GM19328 (cell line): ENCODE measurements around the gene MOSPD2.

Source experiments
- ATAC-seq: cut with Tn5 transposase; IDR thresholded peaks from one replicate; pipeline ENCODE4 v1.9.1; 2021; ENCODE audit warnings: mild to moderate bottlenecking, moderate library complexity; ENCODE audit not compliant: unreplicated experiment

Gene MOSPD2

DNA sequence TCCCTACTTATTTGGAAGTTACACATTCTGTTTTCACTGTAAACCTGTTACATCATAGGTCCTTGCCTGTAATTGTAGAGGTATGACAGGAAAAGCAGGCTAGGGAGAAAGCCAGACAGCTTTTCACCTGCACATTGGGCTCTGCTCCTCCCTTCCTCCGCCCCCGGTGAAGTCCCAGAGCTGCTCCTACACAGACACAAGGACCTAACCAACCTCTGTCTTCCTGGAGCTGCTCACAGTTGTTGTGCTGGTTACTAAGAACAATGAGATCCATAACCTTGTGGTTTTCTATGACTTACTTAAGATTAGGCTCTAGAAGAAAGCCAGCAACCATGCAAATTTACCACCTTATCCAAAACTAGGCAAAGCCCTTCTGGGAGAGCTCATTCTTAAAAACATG lies 40.0 kb downstream of the MOSPD2 start:
- no peak for ATAC-seq

DNA sequence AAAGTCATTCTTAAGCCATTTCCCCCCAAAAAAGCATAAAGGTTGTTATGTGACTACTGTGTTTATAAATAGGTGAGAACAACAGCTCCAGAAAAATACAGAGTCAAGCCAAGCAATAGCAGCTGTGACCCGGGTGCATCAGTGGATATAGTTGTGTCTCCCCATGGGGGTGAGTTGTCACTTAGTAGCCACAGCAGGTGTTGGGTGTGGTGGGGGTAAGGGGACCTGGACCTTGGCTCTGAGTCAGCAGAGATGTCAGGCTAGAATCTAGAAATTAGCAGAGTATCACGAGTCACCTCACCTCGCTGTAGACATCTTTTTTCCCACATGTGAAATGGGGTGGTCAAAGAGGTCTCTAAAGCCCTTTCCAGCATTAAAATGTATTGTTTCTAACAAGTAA lies 42.4 kb downstream of the MOSPD2 start:
- no peak for ATAC-seq

DNA sequence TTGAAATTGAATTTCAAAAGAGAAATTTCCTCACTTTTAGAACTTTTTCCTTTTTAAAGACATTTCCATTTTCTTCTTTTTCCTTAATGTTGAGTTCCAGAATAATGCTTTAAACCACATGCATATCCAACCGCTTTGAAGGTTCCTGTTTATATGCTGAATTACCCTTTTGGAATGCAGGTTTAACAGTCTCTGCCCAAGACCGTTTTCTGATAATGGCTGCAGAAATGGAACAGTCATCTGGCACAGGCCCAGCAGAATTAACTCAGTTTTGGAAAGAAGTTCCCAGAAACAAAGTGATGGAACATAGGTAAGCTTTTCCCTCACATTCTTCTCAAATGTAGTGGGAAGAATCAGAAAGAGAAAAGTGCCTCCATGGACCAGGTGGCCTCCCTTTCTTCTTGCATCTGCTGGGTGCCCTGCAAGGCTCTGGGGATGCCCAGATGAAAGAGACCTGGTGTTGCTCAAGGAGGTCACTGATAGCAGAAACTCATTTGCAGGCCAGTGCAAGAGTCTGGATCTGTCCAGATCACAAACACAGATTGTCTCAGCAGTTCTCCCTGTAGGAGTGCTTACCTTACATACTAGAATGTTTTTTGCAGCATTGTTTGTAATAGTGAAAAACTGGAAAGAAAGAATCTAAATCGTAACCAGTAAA lies 42.9 kb downstream of the MOSPD2 start:
- ATAC-seq, result no peak

DNA sequence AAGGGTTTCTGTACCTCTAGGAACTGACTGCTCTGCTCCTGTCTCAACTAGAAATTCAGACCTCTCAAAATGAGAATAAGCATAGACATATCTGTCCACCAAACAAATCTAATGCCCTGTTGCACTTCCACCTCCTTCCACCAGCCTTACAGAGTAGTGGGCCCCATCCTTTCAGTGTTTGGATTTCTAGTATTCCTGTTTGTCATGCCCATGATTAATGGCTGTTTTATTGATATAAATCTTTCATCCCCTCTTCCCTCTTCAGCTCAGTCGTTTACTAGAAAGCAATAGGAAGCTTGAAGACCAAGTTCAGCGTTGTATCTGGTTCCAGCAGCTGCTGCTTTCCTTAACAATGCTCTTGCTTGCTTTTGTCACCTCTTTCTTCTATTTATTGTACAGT lies 46.2 kb downstream of the MOSPD2 start:
- ATAC-seq, result no peak

DNA sequence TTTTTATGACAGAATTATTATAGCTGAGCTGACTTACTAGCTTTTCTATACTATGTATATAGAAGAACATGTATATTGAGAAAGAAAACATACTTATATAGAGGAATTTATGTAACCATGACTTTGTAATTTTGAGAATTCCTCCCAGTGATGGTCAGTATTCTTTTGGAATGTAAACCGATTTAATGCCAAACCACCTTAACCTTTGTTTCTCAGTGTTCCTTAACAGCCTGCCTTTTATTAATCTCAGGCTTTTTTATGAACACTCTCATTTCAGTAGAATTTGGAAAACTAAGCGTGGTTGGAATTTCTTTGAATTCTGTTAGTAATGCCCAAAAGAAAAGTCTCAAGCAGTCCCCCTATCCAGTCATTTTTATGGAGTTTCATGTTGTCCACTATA lies 47.0 kb downstream of the MOSPD2 start:
- no peak for ATAC-seq

DNA sequence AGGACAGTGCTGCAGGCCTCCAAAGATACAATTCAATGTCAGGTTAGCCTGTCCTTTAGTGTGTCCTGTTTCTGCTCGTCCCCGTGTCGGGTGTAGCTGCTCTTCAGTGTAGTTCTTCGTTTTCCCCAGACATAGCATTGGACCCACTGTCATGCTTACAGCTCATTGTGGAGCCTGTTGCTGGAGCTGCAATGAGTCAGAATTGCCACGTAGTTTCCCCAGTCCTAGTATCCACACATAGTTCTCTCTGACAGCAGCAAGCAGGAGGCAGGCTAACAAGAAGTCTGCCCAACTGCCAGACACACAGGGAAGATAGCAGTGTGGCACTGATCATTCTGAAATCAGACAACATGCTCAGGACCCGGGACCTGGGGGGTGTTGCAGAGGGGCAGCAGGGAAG lies 49.2 kb downstream of the MOSPD2 start:
- no peak for ATAC-seq

DNA sequence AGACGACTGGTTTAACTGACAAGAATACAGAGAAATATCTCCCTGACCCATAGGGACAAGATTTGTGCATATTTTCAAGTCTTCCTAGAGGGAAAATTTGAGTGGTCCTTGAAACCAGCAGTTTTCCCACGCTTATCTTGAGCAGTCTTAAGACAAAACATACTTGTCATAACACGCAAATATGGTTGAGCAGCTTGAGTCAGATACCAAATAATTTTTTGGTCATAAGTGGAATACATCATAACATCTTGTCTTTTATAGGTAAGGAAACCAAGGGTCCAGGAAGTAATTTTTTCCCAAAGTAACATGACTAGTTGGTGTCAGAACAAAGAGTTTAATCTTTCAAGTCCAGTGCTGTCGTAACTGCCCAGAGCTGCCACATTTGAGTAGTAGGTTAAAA lies 50.5 kb downstream of the MOSPD2 start:
- ATAC-seq, result no peak

DNA sequence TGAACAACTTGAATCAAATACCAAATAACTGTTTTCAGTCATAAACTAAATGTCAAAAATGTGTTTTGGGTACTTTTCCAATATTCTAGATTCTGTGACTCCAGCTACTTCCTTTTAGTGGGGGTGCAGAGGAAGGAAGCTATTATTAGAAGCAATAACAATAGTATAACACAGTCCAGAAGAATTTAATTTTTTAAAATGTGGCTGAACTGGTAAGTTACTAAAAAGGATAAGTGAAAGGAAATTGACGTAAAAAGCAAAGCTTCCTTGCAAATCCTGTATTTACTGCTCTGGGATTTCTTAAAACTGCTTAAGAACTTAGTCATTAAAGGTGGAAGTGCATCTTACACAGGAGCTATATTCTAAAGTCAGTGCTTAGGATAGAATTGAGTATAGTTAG lies 53.2 kb downstream of the MOSPD2 start:
- no peak for ATAC-seq

DNA sequence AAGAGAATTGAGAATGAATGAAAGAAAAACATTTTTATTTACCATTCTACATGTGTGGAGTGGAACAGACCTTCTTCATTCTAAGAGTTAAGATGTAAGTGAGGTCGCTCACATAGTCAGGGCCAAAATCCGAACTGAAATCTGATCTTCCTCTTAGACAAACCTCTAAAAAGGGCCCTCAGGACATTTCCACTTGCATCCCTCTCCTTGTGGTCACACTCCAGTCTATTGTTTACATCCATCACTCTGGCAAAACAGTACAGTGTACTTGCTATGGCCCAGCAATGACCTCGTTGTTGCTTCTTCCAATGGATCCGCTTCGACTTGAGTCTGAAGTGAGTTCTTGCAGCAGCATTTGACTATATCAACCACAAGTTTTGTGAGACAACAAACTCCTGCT lies 54.2 kb downstream of the MOSPD2 start:
- no peak for ATAC-seq

DNA sequence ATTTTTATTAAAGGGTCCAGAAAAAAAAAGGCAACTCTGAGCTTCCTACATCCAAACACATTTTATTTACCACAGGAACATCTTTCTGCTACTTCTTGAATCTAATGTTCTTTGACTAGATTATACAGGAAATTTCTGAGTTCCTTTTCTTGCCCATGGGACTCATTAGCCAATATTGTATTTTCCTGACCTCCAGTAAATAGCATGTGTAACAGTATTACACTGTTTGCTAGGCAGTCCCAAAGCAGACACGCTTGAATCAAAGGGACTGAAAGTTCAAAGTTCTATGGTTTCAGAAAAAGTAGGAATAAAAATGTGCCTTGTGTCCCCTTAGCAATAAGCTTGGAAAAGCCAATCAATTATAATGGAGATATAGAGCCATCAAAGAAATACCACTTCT lies 57.4 kb downstream of the MOSPD2 start:
- ATAC-seq, result no peak

DNA sequence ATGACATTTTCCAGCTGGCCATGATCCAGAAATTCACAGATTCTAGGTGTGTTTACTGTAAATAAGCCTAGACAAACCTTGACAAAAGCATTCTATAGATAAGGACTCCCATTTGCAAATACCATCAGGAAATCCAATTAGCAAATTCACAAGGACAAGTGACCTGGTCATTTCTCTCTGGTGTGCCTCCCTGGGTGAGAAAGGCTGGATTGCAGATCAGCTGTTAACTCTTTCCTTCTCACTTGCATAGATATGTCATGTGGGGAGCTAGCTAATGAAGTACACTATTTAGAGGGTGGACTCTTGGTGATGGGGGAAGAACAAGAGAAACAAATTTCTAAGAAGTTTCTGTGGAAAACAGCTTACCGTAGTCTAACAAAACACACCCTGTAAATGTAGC lies 58.9 kb downstream of the MOSPD2 start:
- ATAC-seq, result no peak

DNA sequence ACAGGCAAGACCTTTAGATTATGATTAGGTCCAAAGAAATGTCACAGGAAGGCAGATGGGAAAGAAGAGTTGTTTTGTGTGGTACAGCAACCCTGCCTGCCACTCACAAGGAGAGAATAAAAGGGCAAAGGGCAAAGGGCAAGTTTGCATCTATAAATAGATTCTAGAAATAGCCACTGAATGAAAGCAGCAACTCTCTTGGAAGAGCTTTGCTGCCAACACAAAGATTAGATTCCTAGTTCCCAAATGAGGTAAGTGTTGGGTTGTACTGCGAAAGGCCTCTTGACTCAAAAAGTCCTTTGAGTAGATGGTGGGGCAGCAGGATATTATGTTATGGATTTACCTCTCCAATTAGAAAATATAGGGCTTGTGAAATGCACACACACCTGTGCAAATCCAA lies 61.2 kb downstream of the MOSPD2 start:
- ATAC-seq, result no peak

DNA sequence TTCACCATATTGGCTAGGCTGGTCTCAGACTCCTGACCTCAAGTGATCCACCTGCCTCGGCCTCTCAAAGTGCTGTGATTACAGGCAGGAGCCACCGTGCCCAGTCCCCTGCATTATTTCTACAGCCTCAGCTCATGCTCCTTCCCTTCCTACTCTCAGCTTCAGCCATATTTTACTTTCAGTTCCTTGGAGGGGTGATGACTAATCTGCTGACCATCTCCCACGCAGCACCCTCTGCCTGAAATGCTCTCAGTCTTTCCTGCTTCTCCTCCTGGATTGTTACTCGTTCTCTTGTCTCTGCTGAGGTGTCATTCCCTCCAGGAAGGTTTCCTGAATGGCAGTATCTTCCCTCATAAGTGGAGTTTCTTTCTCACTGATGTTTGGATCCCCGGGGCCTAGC lies 63.3 kb downstream of the MOSPD2 start:
- ATAC-seq, result no peak

DNA sequence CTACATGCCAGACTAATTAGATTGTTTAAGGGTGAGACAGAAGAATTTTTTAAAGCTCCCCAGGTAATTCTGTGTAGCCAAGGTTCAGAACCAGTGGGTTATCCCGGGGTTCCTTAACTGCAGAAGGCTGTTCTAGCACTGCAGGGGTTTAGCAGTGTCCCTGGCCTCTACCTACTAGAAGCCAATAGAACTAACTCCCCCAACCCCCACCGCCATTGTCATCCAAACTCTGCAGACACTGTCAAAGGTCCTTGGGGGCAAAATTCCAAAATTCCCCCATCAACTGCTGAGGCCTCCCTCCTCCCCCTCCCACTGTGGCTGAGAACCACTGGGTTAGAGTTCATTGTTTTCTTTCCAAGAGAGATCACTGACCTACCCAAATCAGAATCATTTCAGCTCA lies 66.4 kb downstream of the MOSPD2 start:
- ATAC-seq, result no peak

DNA sequence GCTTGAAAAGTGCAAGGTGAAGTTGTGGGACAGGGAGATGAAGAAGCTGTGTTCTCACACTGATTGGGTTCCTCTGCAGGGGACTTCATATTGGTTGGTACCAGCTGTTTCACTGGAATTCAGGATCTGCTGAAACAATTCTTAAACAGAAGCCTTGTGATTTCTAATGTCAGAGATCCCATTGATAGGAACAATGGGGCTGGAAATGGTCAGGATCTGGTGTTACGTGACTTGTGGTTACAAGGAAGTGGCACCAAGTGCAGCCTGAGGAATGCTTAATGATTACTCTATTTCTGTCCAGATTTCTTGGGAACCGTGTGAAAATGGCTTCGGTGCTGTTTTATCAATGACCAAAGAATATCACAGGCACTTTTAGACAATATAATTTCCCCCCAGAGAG lies 68.1 kb downstream of the MOSPD2 start:
- ATAC-seq, result no peak

DNA sequence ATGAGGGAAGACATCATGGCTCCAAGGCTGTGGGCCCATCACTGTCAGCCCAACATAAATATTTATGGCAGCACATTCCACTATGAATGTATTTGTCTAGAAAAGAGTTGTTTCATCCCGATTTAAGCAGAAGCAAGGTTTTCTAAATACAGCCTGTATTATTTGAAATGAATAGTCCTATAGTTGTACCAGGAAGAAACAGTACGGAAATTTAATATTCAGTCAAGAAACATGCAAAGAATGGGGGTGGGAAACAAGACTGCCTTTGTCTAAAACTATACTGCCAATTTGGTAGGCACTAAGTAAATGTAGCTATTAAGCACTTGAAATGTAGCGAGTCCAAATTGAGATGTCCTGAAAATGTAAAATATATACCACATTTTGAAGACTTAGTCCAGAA lies 69.1 kb downstream of the MOSPD2 start:
- ATAC-seq, result no peak

DNA sequence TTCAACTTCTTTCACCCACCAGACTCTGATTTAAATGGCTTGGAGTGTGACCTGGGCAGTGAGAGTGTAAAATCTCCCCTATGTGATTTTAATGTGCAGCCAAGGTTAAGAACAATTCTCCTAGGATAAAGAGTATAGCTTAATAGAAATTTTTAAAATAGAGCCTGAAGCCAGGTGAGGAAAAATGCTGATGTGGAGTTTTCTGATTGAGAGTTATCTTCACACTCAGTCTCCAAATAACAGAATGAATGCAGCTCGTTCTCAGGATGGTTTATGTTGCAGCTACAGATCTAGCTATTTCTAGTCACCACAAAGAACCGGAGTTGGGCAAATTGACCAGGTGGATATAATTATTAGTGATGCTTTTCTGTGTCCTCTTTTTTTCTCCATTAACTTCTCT lies 70.7 kb downstream of the MOSPD2 start:
- ATAC-seq, result no peak

DNA sequence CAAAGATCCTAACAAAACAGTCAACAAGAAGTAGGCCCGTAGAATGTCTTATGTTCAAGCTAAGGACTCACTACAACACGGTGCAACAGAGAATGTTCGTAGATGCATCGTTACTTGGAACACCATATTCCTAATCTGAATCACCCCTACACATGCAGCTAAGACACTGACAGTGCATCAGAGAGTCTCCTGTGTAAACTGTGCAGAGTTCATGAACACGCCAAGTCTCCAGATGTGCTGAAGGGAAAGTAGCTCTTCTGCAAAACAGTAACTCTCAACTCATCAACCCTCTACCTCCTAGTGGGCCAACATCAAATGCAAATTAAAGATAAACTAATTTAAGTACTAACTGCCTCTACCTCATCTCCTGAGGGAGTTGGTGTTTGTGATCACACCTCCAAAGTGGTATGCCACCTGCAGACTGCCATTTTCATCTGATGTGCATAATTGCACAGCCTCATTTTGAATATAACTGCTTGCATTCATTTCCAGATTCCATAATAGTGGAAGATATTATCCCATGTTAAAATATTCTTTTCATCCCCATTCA lies 73.5 kb downstream of the MOSPD2 start:
- ATAC-seq, result no peak

DNA sequence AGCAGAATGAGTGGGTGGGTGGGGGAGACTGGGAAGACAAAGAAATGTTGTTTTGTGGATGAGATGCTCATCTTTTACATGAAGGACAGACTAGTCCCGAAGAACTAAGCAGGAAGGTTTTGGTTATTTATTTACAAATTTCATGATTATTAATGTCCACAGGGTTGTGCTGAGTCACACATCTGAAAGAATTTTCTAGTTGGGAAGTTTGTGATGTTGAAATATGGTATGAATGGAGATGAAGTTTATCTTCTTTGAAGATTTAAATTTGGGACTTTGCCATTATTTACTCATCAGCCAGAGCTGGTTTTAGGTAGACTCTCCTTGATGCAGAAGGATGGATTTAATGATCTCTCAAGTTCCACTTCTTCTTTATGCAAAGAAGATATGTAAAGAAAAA lies 75.5 kb downstream of the MOSPD2 start:
- no peak for ATAC-seq

DNA sequence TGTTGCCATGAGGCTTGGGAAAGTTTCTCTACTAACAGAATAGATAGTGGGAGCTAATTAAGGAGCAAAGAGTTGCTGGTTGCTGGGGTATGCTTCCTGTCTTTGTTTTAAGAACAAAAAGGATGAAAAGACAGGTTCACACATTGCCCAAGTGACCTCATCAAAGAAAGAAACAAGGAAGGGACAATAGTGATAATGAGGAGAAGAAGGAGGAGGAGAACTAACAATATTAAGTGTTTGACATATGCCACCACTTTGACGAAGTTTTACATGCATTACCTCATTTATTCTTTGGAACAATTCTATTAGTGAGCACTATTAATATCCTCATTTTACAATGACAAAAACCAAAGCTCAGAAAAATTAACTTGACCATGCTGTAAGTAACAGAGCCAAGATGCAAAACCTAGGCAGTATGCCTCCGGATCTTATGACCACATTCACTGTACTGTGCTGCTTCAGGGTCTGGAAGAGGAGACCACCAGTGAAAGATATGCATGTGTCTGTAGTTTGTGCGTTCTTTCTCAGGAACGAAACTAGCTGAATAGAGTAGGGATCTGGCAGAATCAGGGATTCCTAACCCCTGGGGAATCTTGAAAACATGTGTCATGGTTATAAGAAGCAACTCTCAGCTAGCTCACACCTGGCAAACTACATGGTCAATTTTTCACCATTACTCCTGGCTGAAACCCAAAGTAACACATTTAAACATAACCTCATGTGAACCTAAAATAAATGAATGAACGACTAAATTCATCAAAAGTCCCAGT lies 83.8 kb downstream of the MOSPD2 start:
- no peak for ATAC-seq

DNA sequence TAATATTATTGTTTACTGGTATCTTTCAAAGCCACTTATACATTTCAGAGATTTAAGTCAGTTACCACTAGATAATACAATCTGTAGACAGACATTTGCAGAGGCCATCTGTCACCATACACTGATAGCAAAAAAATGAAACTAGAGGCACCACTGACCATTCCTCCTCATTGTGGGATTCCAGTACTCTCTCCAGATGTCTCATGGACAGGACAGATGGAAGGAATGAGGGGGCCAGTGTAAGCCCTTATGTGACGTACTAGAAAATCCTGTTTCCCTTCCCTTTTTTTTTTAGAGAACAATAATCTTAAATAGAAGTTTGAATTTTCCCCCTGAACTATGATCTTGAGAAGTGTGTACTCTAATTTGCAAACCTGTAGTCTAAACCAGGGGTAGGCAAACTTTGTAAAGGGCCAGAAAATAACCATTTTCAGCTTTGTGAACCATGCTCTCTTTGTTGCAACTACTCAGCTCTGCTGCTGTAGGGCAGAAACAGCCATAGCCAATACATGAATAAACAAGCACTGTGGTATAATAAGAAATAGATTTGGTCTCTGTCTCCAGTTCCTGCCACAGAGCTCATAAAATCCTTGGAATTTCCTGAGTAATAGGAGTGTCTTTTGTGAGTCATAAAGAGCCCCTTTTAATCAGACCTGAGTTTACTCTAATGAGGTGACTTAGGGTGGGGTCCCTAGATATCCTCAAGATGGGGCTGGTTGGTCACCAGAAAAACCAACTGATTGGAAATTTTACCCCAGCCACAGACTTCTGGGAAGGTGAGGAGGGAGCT lies 90.4 kb downstream of the MOSPD2 start:
- ATAC-seq, result no peak

DNA sequence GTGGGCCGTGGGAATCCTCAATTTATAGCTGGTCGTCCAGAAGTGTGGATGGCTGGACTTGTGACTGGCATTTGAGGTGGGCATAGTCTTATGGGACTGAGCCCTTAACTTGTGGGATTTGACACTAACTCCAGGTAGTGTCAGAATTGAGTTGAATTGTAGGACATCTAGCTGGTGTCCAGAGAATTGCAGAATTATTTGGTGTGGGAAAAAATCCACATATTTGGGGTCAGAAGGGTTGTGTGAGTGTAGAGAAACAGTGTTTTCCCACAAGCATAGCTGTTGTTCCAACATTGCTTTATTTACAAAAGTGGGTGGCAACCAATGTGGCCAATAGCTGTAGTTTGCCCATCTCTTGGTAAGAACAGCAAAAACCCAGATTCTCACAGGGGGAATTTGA lies 91.3 kb downstream of the MOSPD2 start:
- no peak for ATAC-seq
